C4-2B (cell line): Measurements from ENCODE around the gene GTF3A.

Experiments
- CTCF ChIP-seq: fragments of 450-650 bp; conservative IDR thresholded peaks from 2 replicates; pipeline ENCODE4 v1.5.1; 2017; ENCODE audit warnings: mild to moderate bottlenecking
- ZFX ChIP-seq: fragments of 450-650 bp; IDR thresholded peaks from 2 replicates; pipeline ENCODE4 v1.6.1; 2017

GRCh38 chr13:27379694-27380641 is 44.5 kb upstream of the GTF3A start:
- peak; percentile 92 for TF ChIP-seq CTCF
- no peak for TF ChIP-seq ZFX
